Endothelial cell of umbilical vein (primary cell): Measurements from ENCODE around the gene TUNAR. TPM values are rescaled to one million over a fixed set of nuclear protein-coding genes. Genes with fewer than 3 reads are reported as not detected.

Experiments
- BruUV-seq: library from RNA; stranded (reverse); fragments of 400-500 nt; replicated peaks from 2 replicates; lab custom pipeline; 2021; lab: Mats Ljungman, UMichigan
- CTCF ChIA-PET: fragments of 300-600, 350-600 bp; sonication (Branson Sonifier 250); formaldehyde crosslinking; loops from one replicate; lab custom pipeline; 2021; ENCODE audit warnings: antibody characterized with exemption, inconsistent platforms; lab: Charles Lee
- POLR2A ChIA-PET: fragments of 300-600, 350-600 bp; sonication (Branson Sonifier 250); formaldehyde crosslinking; loops from one replicate; lab custom pipeline; 2021; ENCODE audit warnings: antibody characterized with exemption, inconsistent platforms; lab: Charles Lee
- DNase-seq: peaks from one replicate; pipeline ENCODE4 v3.0.0-alpha.2; 2011; ENCODE audit warnings: low read depth, low spot score
- FAIRE-seq: peaks from 2 replicates; lab custom pipeline; 2011; peaks lifted over from hg19 to GRCh38; lab: Jason Lieb, UNC
- H2AFZ ChIP-seq: 2 replicates; pipeline ENCODE4 v1.6.0; 2012; ENCODE audit warnings: low read depth, low read length, control low read depth, inconsistent platforms
- H3K27ac ChIP-seq: 2 replicates; pipeline ENCODE4 v1.5.1; 2011; ENCODE audit warnings: low read depth, mild to moderate bottlenecking, control low read depth, low read length, moderate library complexity; ENCODE audit not compliant: insufficient read depth
- H3K27me3 ChIP-seq, 2 experiments: 2 replicates each; pipeline versions ENCODE4 v1.6.0 to v1.6.1; 2011; ENCODE audit warnings: low read length in 2 of 2, mixed read lengths in 1 of 2; ENCODE audit not compliant: control insufficient read depth in 2 of 2, insufficient read depth in 2 of 2
- H3K36me3 ChIP-seq, 2 experiments: 2 replicates in 1 of 2; 3 replicates in 1 of 2; pipeline ENCODE4 v1.5.1; 2011; ENCODE audit warnings: low read length in 2 of 2, mild to moderate bottlenecking in 1 of 2, moderate library complexity in 1 of 2; ENCODE audit not compliant: control insufficient read depth in 2 of 2, insufficient read depth in 2 of 2; ENCODE audit errors: extremely low read depth in 1 of 2
- H3K4me1 ChIP-seq: 3 replicates; pipeline ENCODE4 v1.5.1; 2011; ENCODE audit warnings: mild to moderate bottlenecking, low read length; ENCODE audit not compliant: control insufficient read depth, insufficient read depth; ENCODE audit errors: extremely low read depth
- H3K4me2 ChIP-seq: 2 replicates; pipeline ENCODE4 v1.6.1; 2011; ENCODE audit warnings: low read length, control low read depth, mixed read lengths; ENCODE audit not compliant: insufficient read depth
- H3K4me3 ChIP-seq, 3 experiments: fragments of 200-600 bp in 1 of 3; sonication (generic), shearing (Covaris generic) in 1 of 3; replicated peaks in 1 of 3; 2 replicates each; pipeline ENCODE4 v1.5.1; 2011 to 2016; ENCODE audit warnings: control low read depth in 3 of 3, low read length in 3 of 3, mild to moderate bottlenecking in 2 of 3, inconsistent platforms in 1 of 3, low read depth in 1 of 3, moderate library complexity in 1 of 3; ENCODE audit not compliant: insufficient read depth in 1 of 3
- H3K79me2 ChIP-seq: 2 replicates; pipeline ENCODE4 v1.6.0; 2012; ENCODE audit warnings: low read length, inconsistent platforms; ENCODE audit not compliant: control insufficient read depth, insufficient read depth
- H3K9ac ChIP-seq: replicated peaks from 2 replicates; pipeline ENCODE3; 2011; ENCODE audit warnings: low read length, control low read depth; ENCODE audit not compliant: insufficient read depth; ENCODE audit errors: extremely low read depth
- H3K9me1 ChIP-seq: replicated peaks from 3 replicates; pipeline ENCODE4 v1.6.0; 2011; ENCODE audit warnings: mild to moderate bottlenecking, low read length; ENCODE audit not compliant: control insufficient read depth, insufficient read depth; ENCODE audit errors: extremely low read depth
- H3K9me3 ChIP-seq: replicated peaks from 2 replicates; pipeline ENCODE4 v1.5.1; 2012; ENCODE audit warnings: low read length, inconsistent platforms; ENCODE audit not compliant: control insufficient read depth, insufficient read depth
- H4K20me1 ChIP-seq: replicated peaks from 2 replicates; pipeline ENCODE3; 2011; ENCODE audit warnings: mild to moderate bottlenecking, low read length; ENCODE audit not compliant: control insufficient read depth, insufficient read depth; ENCODE audit errors: extremely low read depth
- CTCF ChIP-seq, 2 donors: IDR thresholded peaks; 1 replicate in 1 of 2; 2 replicates in 1 of 2; pipeline ENCODE4 v1.5.1; 2011; ENCODE audit warnings: low read length in 2 of 2, mild to moderate bottlenecking in 2 of 2, moderate library complexity in 2 of 2, control low read depth in 1 of 2, inconsistent platforms in 1 of 2, low read depth in 1 of 2; ENCODE audit not compliant: insufficient read depth in 1 of 2; ENCODE audit errors: extremely low read depth in 1 of 2
- EZH2 ChIP-seq: IDR thresholded peaks from 2 replicates; pipeline ENCODE4 v1.6.1; 2012; ENCODE audit warnings: borderline replicate concordance, low read depth, mild to moderate bottlenecking, moderate library complexity, low read length, inconsistent platforms; ENCODE audit not compliant: severe bottlenecking
- FOS ChIP-seq: IDR thresholded peaks from 2 replicates; pipeline ENCODE4 v1.6.1; 2011; ENCODE audit warnings: mild to moderate bottlenecking, low read length, moderate library complexity, borderline replicate concordance; ENCODE audit not compliant: insufficient read depth
- GATA2 ChIP-seq: IDR thresholded peaks from 2 replicates; pipeline ENCODE4 v1.7.0; 2011; ENCODE audit warnings: low read depth, mild to moderate bottlenecking, moderate library complexity, mixed read lengths, low read length; ENCODE audit not compliant: insufficient read length, insufficient read depth
- JUN ChIP-seq: IDR thresholded peaks from 2 replicates; pipeline ENCODE4 v1.6.1; 2011; ENCODE audit warnings: borderline replicate concordance, low read depth; ENCODE audit not compliant: insufficient read length, insufficient read depth
- MAX ChIP-seq: IDR thresholded peaks from 2 replicates; pipeline ENCODE4 v1.6.1; 2011; ENCODE audit not compliant: insufficient read depth, insufficient read length
- POLR2A ChIP-seq: IDR thresholded peaks from 2 replicates; pipeline ENCODE4 v1.6.1; 2012; ENCODE audit warnings: low read depth, mild to moderate bottlenecking, control low read depth, low read length
- POLR2AphosphoS5 ChIP-seq: IDR thresholded peaks from 2 replicates; pipeline ENCODE4 v1.6.1; 2012; ENCODE audit warnings: low read depth, mild to moderate bottlenecking, control low read depth, low read length, moderate library complexity; ENCODE audit not compliant: insufficient read depth
- dilution Hi-C: fragments of 300-500 bp; cut with MboI; formaldehyde crosslinking; loops from one replicate; pipeline ENCODE4 v1.15.0; 2019; ENCODE audit warnings: low sequenced_read_pairs; ENCODE audit not compliant: extremely low pct_ligation_motif_present
- intact Hi-C: fragments of 100-400 bp; cut with micrococcal nuclease; formaldehyde crosslinking; loops from one replicate; pipeline ENCODE4 v1.10.0; 2022
- polyA plus RNA-seq, 4 experiments: library from polyadenylated mRNA; depleted of rRNA in 3 of 4; stranded (reverse) in 3 of 4; unstranded in 1 of 4; fragments of >200 nt; gene quantifications; 2 replicates each; pipeline versions ENCODE4 v1.2.1 to v1.2.3, GENCODE V29; 2011 to 2012; ENCODE audit warnings: missing spikeins in 1 of 4
- total RNA-seq: library from RNA; stranded (reverse); gene quantifications from 2 replicates; pipeline ENCODE4 v1.2.3, GENCODE V29; 2021

The TUNAR gene
- total and polyA plus RNA-seq, 2 donors (not counting 3 experiments of a cell fraction or from before 2014, with no cell fraction given): not detected

DNA sequence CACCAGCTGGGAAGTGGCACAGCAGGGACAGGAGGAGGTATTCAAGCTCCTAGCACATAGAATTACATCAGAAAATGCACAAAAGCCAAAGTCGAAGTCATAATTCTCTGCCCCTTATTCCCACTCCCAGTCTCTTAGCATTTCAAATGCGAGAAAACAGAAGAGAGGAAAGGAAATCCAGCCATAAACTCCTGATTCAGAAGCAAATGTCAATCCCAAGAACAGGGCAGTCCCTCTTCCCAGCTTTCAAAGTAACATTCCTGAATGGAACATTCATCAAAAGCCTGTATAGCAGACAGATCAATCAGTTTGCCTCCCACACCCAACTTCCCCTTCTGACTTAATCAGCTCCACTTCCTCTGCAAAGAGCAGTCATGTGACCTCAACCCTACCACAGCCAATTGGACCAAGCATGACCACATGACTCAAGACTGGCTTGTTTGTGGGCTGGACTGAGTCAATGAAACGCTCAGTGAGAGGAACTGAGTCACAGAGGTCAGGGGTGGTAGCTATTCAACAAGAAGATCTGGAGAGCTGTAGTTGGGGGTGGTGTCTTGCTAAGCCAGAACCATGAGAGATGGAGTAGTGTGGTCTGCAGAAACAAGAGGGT, 41.4 kb upstream of the TUNAR start:
- H3K27me3 ChIP-seq: no peaks in the 10 kb centered on the region
- CTCF ChIA-PET: no interaction called here
- POLR2A ChIA-PET: no interaction called here
- H3K9me3 ChIP-seq: no peaks in the 10 kb centered on the region
- BruUV-seq: no TSS peak
- no peak overlapping the region for H3K4me3 ChIP-seq
- TF ChIP-seq GATA2 (no peak), EZH2 (no peak), FOS (peak; percentile 6), MAX (no peak), POLR2A (no peak), POLR2AphosphoS5 (no peak)
- FAIRE-seq: no peak
- H3K9me1 ChIP-seq: no peaks in the 10 kb centered on the region
- no peaks in the 10 kb centered on the region for H3K36me3 ChIP-seq
- H3K27ac ChIP-seq: no peak overlapping the region
- intact Hi-C loops: no loop called here
- dilution Hi-C loops: no loop called here
- H3K9ac ChIP-seq: no peak overlapping the region
- peak; percentile 2 for DNase-seq
- H3K4me2 ChIP-seq: no peak overlapping the region
- no peaks in the 10 kb centered on the region for H4K20me1 ChIP-seq
- no peak overlapping the region for H2AFZ ChIP-seq
- no peaks in the 10 kb centered on the region for H3K79me2 ChIP-seq
- H3K4me1 ChIP-seq: no peaks in the 10 kb centered on the region

DNA sequence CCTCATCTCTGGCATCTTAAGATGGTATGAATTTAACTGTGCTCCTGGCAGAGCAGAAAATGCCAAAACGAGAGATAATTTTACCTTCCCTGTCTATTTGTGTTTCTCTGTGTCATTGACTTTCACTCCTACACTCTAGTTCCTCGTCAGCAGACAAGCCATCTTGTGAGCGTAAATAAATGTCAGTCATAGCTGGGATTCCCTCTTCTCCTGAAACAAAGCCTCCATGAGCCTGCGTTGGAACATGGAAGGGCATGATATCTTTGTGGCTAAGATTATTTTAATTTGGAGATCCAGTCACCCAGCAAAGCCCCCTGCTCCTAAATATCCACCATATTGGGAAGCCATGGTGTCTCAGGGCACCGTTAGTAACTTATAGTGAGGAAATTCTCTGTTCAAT, 37.8 kb upstream of the TUNAR start:
- H3K36me3 ChIP-seq: no peaks in the 10 kb centered on the region
- dilution Hi-C loops: no loop called here
- no peak overlapping the region for H3K9ac ChIP-seq
- BruUV-seq: no TSS peak
- intact Hi-C loops: no loop called here
- POLR2A ChIA-PET: no interaction called here
- no peak overlapping the region for H3K4me2 ChIP-seq
- no peaks in the 10 kb centered on the region for H3K4me1 ChIP-seq
- H3K27me3 ChIP-seq: no peaks in the 10 kb centered on the region
- CTCF ChIA-PET: no interaction called here
- H3K79me2 ChIP-seq: no peaks in the 10 kb centered on the region
- TF ChIP-seq CTCF (IDR thresholded peaks at IDR 0.05; ENCODE audit: extremely low read depth in 1 of 2, insufficient read depth in 1 of 2, low read depth in 1 of 2, low read length in 2 of 2) (no peak), EZH2 (no peak), FOS (no peak), POLR2AphosphoS5 (no peak), JUN (no peak)
- no peak for FAIRE-seq
- DNase-seq: no peak
- no peaks in the 10 kb centered on the region for H4K20me1 ChIP-seq
- H3K27ac ChIP-seq: no peak overlapping the region
- H2AFZ ChIP-seq: no peak overlapping the region
- H3K9me1 ChIP-seq: no peaks in the 10 kb centered on the region
- H3K9me3 ChIP-seq: no peaks in the 10 kb centered on the region
- no peak overlapping the region for H3K4me3 ChIP-seq
